ENCODE results near the gene CCT6B.

The CCT6B gene

GRCh38 chr17:34886831-34887230 is 74.4 kb downstream of the CCT6B start:
- DNase-seq (ENCODE audit: low spot score): no peak

- no peak for DNase-seq (ENCODE audit: low spot score)
Observed at GRCh38 chr17:34885076-34885475, 76.2 kb downstream of the CCT6B start.

GRCh38 chr17:34884597-34884996 is 76.7 kb downstream of the CCT6B start:
- DNase-seq (ENCODE audit: low spot score): no peak

GRCh38 chr17:34883106-34884000 is 77.9 kb downstream of the CCT6B start:
- no peak for DNase-seq (ENCODE audit: low spot score)

- no peak for DNase-seq (ENCODE audit: low spot score)
Observed at GRCh38 chr17:34879146-34879545, 82.1 kb downstream of the CCT6B start.

Measured in hepatic stellate cell (primary cell).